SK-N-SH treated with all-trans-retinoic acid at 6 μM for 48 hours (cell line): ENCODE measurements around the gene C21orf58.

ENCODE experiments used
- ATAC-seq: fragments of 200-7000 bp; cut with Tn5 transposase; 3 replicates; pipeline ENCODE4 v1.9.1; 2020; ENCODE audit warnings: mild to moderate bottlenecking, moderate library complexity
- ARNTL ChIP-seq: fragments of 450-650 bp; formaldehyde crosslinking; IDR thresholded peaks from 2 replicates; pipeline ENCODE4 v1.5.0; 2020; ENCODE audit warnings: low read depth, mild to moderate bottlenecking, moderate library complexity, borderline replicate concordance
- BACH2 ChIP-seq: fragments of 250-450 bp; sonication (Bioruptor Pico); IDR thresholded peaks from 2 replicates; pipeline ENCODE4 v1.9.0; 2021; ENCODE audit warnings: mild to moderate bottlenecking, borderline replicate concordance
- CSDC2 ChIP-seq: fragments of 250-450 bp; sonication (Bioruptor Pico); IDR thresholded peaks from 2 replicates; pipeline ENCODE4 v1.5.0; 2020; ENCODE audit warnings: mild to moderate bottlenecking, moderate library complexity
- CSRNP3 ChIP-seq: fragments of 250-450 bp; sonication (Bioruptor Pico); IDR thresholded peaks from 2 replicates; pipeline ENCODE4 v1.5.1; 2021; ENCODE audit warnings: mild to moderate bottlenecking, moderate library complexity
- ESRRG ChIP-seq: fragments of 250-450 bp; sonication (Bioruptor Pico); IDR thresholded peaks from 2 replicates; pipeline ENCODE4 v1.6.1; 2021; ENCODE audit warnings: mild to moderate bottlenecking
- GLIS3 ChIP-seq: fragments of 250-450 bp; sonication (Bioruptor Pico); IDR thresholded peaks from 2 replicates; pipeline ENCODE4 v1.5.0; 2020; ENCODE audit warnings: mild to moderate bottlenecking, moderate library complexity
- ISL1 ChIP-seq: fragments of 250-450 bp; sonication (Bioruptor Pico); IDR thresholded peaks from 2 replicates; pipeline ENCODE4 v2.1.2; 2022; ENCODE audit warnings: mild to moderate bottlenecking, moderate library complexity
- PPARA ChIP-seq: fragments of 250-450 bp; sonication (Bioruptor Pico); IDR thresholded peaks from 2 replicates; pipeline ENCODE4 v1.5.0; 2020; ENCODE audit warnings: mild to moderate bottlenecking, borderline replicate concordance
- RARB ChIP-seq: fragments of 250-450 bp; sonication (Bioruptor Pico); IDR thresholded peaks from 2 replicates; pipeline ENCODE4 v1.8.0; 2021; ENCODE audit warnings: mild to moderate bottlenecking, moderate library complexity
- SNAI2 ChIP-seq: fragments of 250-450 bp; sonication (Bioruptor Pico); IDR thresholded peaks from 2 replicates; pipeline ENCODE4 v1.5.0; 2020; ENCODE audit warnings: mild to moderate bottlenecking, moderate library complexity
- TCF4 ChIP-seq: fragments of 250-450 bp; sonication (Bioruptor Pico); IDR thresholded peaks from 2 replicates; pipeline ENCODE4 v1.8.0; 2021; ENCODE audit warnings: mild to moderate bottlenecking, moderate library complexity, borderline replicate concordance
- TOX ChIP-seq: fragments of 250-450 bp; sonication (Bioruptor Pico); IDR thresholded peaks from 2 replicates; pipeline ENCODE4 v1.8.0; 2021; ENCODE audit warnings: mild to moderate bottlenecking, moderate library complexity, borderline replicate concordance
- TSHZ2 ChIP-seq: fragments of 250-450 bp; sonication (Bioruptor Pico); IDR thresholded peaks from 2 replicates; pipeline ENCODE4 v1.5.0; 2020; ENCODE audit warnings: mild to moderate bottlenecking, moderate library complexity
- ZNF565 ChIP-seq: fragments of 450-650 bp; formaldehyde crosslinking; conservative IDR thresholded peaks from 2 replicates; pipeline ENCODE4 v1.5.0; 2020; ENCODE audit warnings: low read depth, mild to moderate bottlenecking, moderate library complexity
- ZNF70 ChIP-seq: fragments of 450-650 bp; formaldehyde crosslinking; IDR thresholded peaks from 2 replicates; pipeline ENCODE4 v1.5.0; 2020; ENCODE audit warnings: mild to moderate bottlenecking, moderate library complexity
- ZNF8 ChIP-seq: fragments of 450-650 bp; formaldehyde crosslinking; IDR thresholded peaks from 2 replicates; pipeline ENCODE4 v1.5.0; 2020; ENCODE audit warnings: mild to moderate bottlenecking, moderate library complexity
- TF ChIP-seq, protein P1 (sequence below): fragments of 250-450 bp; sonication (Bioruptor Pico); IDR thresholded peaks from 2 replicates; pipeline ENCODE4 v1.8.0; 2020; ENCODE audit warnings: mild to moderate bottlenecking, moderate library complexity, borderline replicate concordance
- TF ChIP-seq, protein P2 (sequence below): fragments of 250-450 bp; sonication (Bioruptor Pico); IDR thresholded peaks from 2 replicates; pipeline ENCODE4 v1.8.0; 2021; ENCODE audit warnings: low read depth, mild to moderate bottlenecking, moderate library complexity, borderline replicate concordance

The C21orf58 gene

DNA sequence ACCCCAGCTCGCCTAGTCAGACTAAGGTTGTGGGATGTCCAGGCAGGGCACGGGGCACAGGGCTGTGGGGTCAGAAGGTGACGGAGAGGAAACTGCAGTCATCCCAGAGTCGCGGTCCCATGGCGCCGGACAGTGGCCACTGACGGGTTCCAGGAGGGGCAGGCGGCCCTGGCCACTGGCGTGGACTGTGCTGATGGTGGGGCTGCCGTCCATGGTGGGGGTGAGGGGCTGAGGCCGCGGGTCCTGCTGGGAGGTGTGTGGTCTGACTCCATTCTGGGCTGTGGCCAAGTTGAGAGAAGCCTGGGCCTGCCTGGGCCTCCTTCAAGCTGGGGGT lies 32.3 kb upstream of the C21orf58 start:
- TF ChIP-seq PPARA (CRISPR knock-in tag) (no peak), BACH2 (CRISPR knock-in tag) (no peak), ZNF8 (CRISPR knock-in tag) (no peak), ARNTL (CRISPR knock-in tag) (no peak), SNAI2 (CRISPR knock-in tag) (no peak), CSDC2 (CRISPR knock-in tag) (no peak), RARB (CRISPR knock-in tag) (no peak), ESRRG (CRISPR knock-in tag) (no peak), TSHZ2 (CRISPR knock-in tag) (no peak), CSRNP3 (CRISPR knock-in tag) (no peak), ZNF70 (CRISPR knock-in tag) (no peak), ISL1 (CRISPR knock-in tag) (no peak), GLIS3 (CRISPR knock-in tag) (no peak)
- TF ChIP-seq, protein P1, sequence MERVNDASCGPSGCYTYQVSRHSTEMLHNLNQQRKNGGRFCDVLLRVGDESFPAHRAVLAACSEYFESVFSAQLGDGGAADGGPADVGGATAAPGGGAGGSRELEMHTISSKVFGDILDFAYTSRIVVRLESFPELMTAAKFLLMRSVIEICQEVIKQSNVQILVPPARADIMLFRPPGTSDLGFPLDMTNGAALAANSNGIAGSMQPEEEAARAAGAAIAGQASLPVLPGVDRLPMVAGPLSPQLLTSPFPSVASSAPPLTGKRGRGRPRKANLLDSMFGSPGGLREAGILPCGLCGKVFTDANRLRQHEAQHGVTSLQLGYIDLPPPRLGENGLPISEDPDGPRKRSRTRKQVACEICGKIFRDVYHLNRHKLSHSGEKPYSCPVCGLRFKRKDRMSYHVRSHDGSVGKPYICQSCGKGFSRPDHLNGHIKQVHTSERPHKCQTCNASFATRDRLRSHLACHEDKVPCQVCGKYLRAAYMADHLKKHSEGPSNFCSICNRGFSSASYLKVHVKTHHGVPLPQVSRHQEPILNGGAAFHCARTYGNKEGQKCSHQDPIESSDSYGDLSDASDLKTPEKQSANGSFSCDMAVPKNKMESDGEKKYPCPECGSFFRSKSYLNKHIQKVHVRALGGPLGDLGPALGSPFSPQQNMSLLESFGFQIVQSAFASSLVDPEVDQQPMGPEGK: no peak
- ATAC-seq: no peak

GRCh38 chr21:46355161-46356004 lies 31.7 kb upstream of the C21orf58 start:
- ATAC-seq: no peak
- TF ChIP-seq ZNF70 (CRISPR knock-in tag) (no peak), TOX (CRISPR knock-in tag) (no peak), ZNF565 (CRISPR knock-in tag) (no peak), TCF4 (CRISPR knock-in tag) (no peak), PPARA (CRISPR knock-in tag) (no peak)
- TF ChIP-seq, protein P2, sequence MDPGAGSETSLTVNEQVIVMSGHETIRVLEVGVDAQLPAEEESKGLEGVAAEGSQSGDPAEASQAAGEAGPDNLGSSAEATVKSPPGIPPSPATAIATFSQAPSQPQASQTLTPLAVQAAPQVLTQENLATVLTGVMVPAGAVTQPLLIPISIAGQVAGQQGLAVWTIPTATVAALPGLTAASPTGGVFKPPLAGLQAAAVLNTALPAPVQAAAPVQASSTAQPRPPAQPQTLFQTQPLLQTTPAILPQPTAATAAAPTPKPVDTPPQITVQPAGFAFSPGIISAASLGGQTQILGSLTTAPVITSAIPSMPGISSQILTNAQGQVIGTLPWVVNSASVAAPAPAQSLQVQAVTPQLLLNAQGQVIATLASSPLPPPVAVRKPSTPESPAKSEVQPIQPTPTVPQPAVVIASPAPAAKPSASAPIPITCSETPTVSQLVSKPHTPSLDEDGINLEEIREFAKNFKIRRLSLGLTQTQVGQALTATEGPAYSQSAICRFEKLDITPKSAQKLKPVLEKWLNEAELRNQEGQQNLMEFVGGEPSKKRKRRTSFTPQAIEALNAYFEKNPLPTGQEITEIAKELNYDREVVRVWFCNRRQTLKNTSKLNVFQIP (CRISPR knock-in tag): no peak
- TF ChIP-seq, all 23 proteins: peak for 0

GRCh38 chr21:46354518-46354917 lies 30.8 kb upstream of the C21orf58 start:
- TF ChIP-seq TOX (CRISPR knock-in tag) (no peak), TCF4 (CRISPR knock-in tag) (no peak), RARB (CRISPR knock-in tag) (no peak), PPARA (CRISPR knock-in tag) (no peak)
- TF ChIP-seq, protein P2 (CRISPR knock-in tag): no peak
- TF ChIP-seq, all 23 proteins: peak for 0
- ATAC-seq: no peak
